ENCODE results near the gene SEMA5B.

DNA sequence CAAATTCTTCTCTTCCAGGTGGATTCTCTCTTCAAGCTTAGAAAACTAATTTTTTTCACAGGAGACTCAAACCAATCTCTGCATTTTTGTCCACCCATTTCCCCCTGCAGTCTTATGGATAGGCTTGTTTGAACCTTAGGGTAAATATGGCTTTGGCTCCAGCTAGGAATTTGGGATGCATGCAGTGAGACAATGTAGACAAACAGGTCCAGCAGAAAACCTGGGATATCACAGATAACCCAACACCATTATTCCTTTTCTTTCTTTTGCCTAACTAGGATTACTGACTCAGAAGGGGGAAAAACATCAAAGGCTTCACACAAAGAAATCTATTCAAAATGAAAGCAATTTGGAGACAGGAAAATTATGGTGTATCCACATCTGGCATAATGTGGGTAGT, 11.2 kb upstream of the SEMA5B start:
- no peak for TF ChIP-seq POLR2A (IDR thresholded peaks at IDR 0.05)
- no peak for TF ChIP-seq CTCF (IDR thresholded peaks at IDR 0.05)
- no peak for TF ChIP-seq POLR2AphosphoS5 (IDR thresholded peaks at IDR 0.05)
